Keratinocyte (primary cell): ENCODE results near the gene ULK4.

Source experiments
- EZH2 ChIP-seq: IDR thresholded peaks from one replicate; pipeline ENCODE4 v1.6.1; 2012; ENCODE audit warnings: inconsistent platforms, mild to moderate bottlenecking, low read length, moderate library complexity
- TF ChIP-seq, protein P1 (sequence below), 3 experiments: IDR thresholded peaks in 1 of 3; conservative IDR thresholded peaks in 1 of 3; optimal IDR thresholded peaks in 1 of 3; 2 replicates in 2 of 3; 3 replicates in 1 of 3; pipeline versions ENCODE3 to v1.5.1; 2011; ENCODE audit warnings: low read length in 3 of 3, mild to moderate bottlenecking in 3 of 3, moderate library complexity in 2 of 3, control low read depth in 1 of 3, inconsistent platforms in 1 of 3; ENCODE audit not compliant: insufficient read depth in 2 of 3; ENCODE audit errors: extremely low read depth in 1 of 3

DNA sequence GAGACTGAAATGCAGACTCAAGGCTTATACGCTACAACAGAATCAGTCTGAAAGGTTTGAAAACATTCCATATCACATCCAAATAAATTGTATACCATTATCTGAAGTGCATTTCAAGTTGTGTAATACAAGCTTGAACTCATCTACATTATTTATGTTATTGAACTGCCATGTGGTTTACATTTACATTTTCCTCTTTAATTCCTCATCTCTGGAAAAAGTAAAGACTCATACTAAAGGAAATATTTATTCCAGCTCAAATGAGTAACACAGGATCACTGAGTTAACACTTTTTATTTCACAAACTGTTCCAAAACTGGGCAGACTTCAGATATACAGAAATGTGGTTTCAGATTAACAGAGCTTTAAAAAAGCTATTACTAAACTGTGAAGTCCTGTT is 282.5 kb downstream of the ULK4 start:
- TF ChIP-seq, protein P1, sequence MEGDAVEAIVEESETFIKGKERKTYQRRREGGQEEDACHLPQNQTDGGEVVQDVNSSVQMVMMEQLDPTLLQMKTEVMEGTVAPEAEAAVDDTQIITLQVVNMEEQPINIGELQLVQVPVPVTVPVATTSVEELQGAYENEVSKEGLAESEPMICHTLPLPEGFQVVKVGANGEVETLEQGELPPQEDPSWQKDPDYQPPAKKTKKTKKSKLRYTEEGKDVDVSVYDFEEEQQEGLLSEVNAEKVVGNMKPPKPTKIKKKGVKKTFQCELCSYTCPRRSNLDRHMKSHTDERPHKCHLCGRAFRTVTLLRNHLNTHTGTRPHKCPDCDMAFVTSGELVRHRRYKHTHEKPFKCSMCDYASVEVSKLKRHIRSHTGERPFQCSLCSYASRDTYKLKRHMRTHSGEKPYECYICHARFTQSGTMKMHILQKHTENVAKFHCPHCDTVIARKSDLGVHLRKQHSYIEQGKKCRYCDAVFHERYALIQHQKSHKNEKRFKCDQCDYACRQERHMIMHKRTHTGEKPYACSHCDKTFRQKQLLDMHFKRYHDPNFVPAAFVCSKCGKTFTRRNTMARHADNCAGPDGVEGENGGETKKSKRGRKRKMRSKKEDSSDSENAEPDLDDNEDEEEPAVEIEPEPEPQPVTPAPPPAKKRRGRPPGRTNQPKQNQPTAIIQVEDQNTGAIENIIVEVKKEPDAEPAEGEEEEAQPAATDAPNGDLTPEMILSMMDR (optimal IDR thresholded peaks at IDR 0.05 in 1 of 3, IDR thresholded peaks at IDR 0.05 in 1 of 3, conservative IDR thresholded peaks at IDR 0.05 in 1 of 3; ENCODE audit: extremely low read depth in 1 of 3, insufficient read depth in 2 of 3, low read length in 3 of 3): no peak
- no peak for TF ChIP-seq EZH2
